GM12878 (cell line): Measurements from ENCODE around the gene NACA. TPM values are rescaled to one million over a fixed set of nuclear protein-coding genes. Genes with fewer than 3 reads are reported as not detected.

Experiments used
- ATAC-seq: fragments of 200-7000 bp; cut with Tn5 transposase; 3 replicates; pipeline ENCODE4 v1.9.1; 2020; ENCODE audit warnings: mild to moderate bottlenecking, moderate library complexity
- BruUV-seq: library from RNA; stranded (reverse); fragments of 400-500 nt; replicated peaks from 2 replicates; lab custom pipeline; 2021; lab: Mats Ljungman, UMichigan
- CTCF ChIA-PET: fragments of 300-600 bp; sonication (Branson Sonifier 250); formaldehyde crosslinking; extraction: SDS; loops from one replicate; lab custom pipeline; 2021; ENCODE audit warnings: inconsistent platforms; lab: Yijun Ruan, JAX
- POLR2A ChIA-PET: fragments of 350-600 bp; formaldehyde crosslinking; extraction: SDS; loops from one replicate; lab custom pipeline; 2021; ENCODE audit warnings: inconsistent platforms; lab: Charles Lee
- RAD21 ChIA-PET: fragments of 300-600 bp; sonication (Branson Sonifier 250); formaldehyde crosslinking; loops from one replicate; lab custom pipeline; 2023; ENCODE audit warnings: antibody characterized with exemption; ENCODE audit not compliant: unreplicated experiment; lab: Charles Lee
- SMC1A ChIA-PET: fragments of 300-600 bp; sonication (Branson Sonifier 250); formaldehyde crosslinking; loops from one replicate; lab custom pipeline; 2023; ENCODE audit not compliant: unreplicated experiment, uncharacterized antibody; lab: Charles Lee
- DNase-seq: peaks from one replicate; pipeline ENCODE4 v3.0.0-alpha.2; 2011; ENCODE audit warnings: low read depth, low spot score
- FAIRE-seq: peaks from 3 replicates; lab custom pipeline; 2011; peaks lifted over from hg19 to GRCh38; lab: Jason Lieb, UNC
- H2AFZ ChIP-seq: 2 replicates; pipeline ENCODE4 v1.6.0; 2011; ENCODE audit warnings: low read depth, low read length, control low read depth; ENCODE audit not compliant: control insufficient read depth
- H3K27ac ChIP-seq: 2 replicates; pipeline ENCODE4 v1.5.1; 2011; ENCODE audit warnings: control low read depth; ENCODE audit not compliant: control insufficient read depth, insufficient read depth
- H3K27me3 ChIP-seq, 2 experiments: replicated peaks in 1 of 2; 2 replicates each; pipeline versions ENCODE4 v1.6.0 to v1.6.1; 2011; ENCODE audit warnings: low read length in 1 of 2; ENCODE audit not compliant: control insufficient read depth in 2 of 2, insufficient read depth in 2 of 2
- H3K36me3 ChIP-seq, 2 experiments: 2 replicates each; pipeline ENCODE4 v1.5.1; 2011; ENCODE audit warnings: low read length in 1 of 2; ENCODE audit not compliant: control insufficient read depth in 2 of 2, insufficient read depth in 2 of 2
- H3K4me1 ChIP-seq: 2 replicates; pipeline ENCODE4 v1.6.1; 2011; ENCODE audit warnings: mild to moderate bottlenecking, low read length, moderate library complexity, mixed read lengths; ENCODE audit not compliant: control insufficient read depth, insufficient read depth
- H3K4me2 ChIP-seq: 2 replicates; pipeline ENCODE4 v1.6.0; 2011; ENCODE audit warnings: control low read depth; ENCODE audit not compliant: control insufficient read depth, insufficient read depth
- H3K4me3 ChIP-seq: fragments of 200-600 bp; sonication (generic); 2 replicates; pipeline ENCODE4 v1.5.1; 2016
- H3K79me2 ChIP-seq: 2 replicates; pipeline ENCODE4 v1.6.0; 2011; ENCODE audit warnings: low read length; ENCODE audit not compliant: control insufficient read depth, insufficient read depth
- H3K9ac ChIP-seq: 2 replicates; pipeline ENCODE4 v1.8.0; 2011; ENCODE audit warnings: low read length, control low read depth, mixed read lengths; ENCODE audit not compliant: control insufficient read depth, insufficient read depth
- H3K9me3 ChIP-seq: replicated peaks from 3 replicates; pipeline ENCODE4 v1.5.1; 2011; ENCODE audit warnings: mild to moderate bottlenecking, low read length; ENCODE audit not compliant: control insufficient read depth, insufficient read depth
- H4K20me1 ChIP-seq: 2 replicates; pipeline ENCODE4 v1.6.0; 2011; ENCODE audit not compliant: control insufficient read depth, insufficient read depth
- ATF2 ChIP-seq: IDR thresholded peaks from 2 replicates; pipeline ENCODE4 v1.6.1; 2012; ENCODE audit warnings: low read length, inconsistent platforms
- CREM ChIP-seq: IDR thresholded peaks from 2 replicates; pipeline ENCODE4 v1.6.1; 2014; ENCODE audit warnings: antibody characterized with exemption, low read depth
- HDGF ChIP-seq: fragments of 450-650 bp; IDR thresholded peaks from 2 replicates; pipeline ENCODE4 v1.6.1; 2016; ENCODE audit warnings: antibody characterized with exemption
- POLR2AphosphoS5 ChIP-seq: IDR thresholded peaks from 2 replicates; pipeline ENCODE4 v1.6.1; 2011; ENCODE audit warnings: mild to moderate bottlenecking, low read length, inconsistent platforms
- STAT3 ChIP-seq: IDR thresholded peaks from 2 replicates; pipeline ENCODE4 v1.6.1; 2011; ENCODE audit warnings: low read depth, low read length, improper control_type of control experiment
- TAF1 ChIP-seq: IDR thresholded peaks from 2 replicates; pipeline ENCODE4 v1.6.1; 2011; ENCODE audit warnings: mild to moderate bottlenecking, low read depth, low read length, borderline replicate concordance
- ZNF24 ChIP-seq: fragments of 450-650 bp; IDR thresholded peaks from 2 replicates; pipeline ENCODE4 v1.6.1; 2017; ENCODE audit warnings: antibody characterized with exemption, mild to moderate bottlenecking
- ZNF592 ChIP-seq: fragments of 450-650 bp; IDR thresholded peaks from 2 replicates; pipeline ENCODE4 v1.6.1; 2017; ENCODE audit warnings: mild to moderate bottlenecking, moderate library complexity
- WGBS: methylation state at CpG from one replicate; pipeline ENCODE4 v1.1.6; 2016; ENCODE audit warnings: low lambda C conversion rate; ENCODE audit not compliant: insufficient replicate concordance, insufficient coverage; ENCODE audit errors: missing lambda C conversion rate; 5-methylcytosine and 5-hydroxymethylcytosine counted together
- in situ Hi-C: fragments of 300-500 bp; cut with MboI; formaldehyde crosslinking; loops from 9 replicates; pipeline ENCODE4 v1.14.3; 2018; ENCODE audit warnings: mixed read lengths
- intact Hi-C: fragments of 100-400 bp; cut with micrococcal nuclease; formaldehyde crosslinking; loops from one replicate; pipeline ENCODE4 v1.14.2; 2022; ENCODE audit not compliant: unreplicated experiment
- polyA plus RNA-seq, 11 experiments: library from polyadenylated mRNA; depleted of rRNA in 4 of 11; unstranded in 6 of 11; stranded (reverse) in 5 of 11; fragments of >200 nt; fragmentation: Nextera tagmentation in 4 of 11; fragmentation: Illumina TruSeq in 1 of 11; extraction: Ambion mirVana in 4 of 11; extraction: Trizol in 1 of 11; gene quantifications; 1 replicate in 1 of 11; 2 replicates in 10 of 11; pipeline versions ENCODE4 v1.2.1 to v1.2.3, GENCODE V29; 2011 to 2016; ENCODE audit warnings: inconsistent platforms in 2 of 11, missing spikeins in 2 of 11, low read depth in 1 of 11
- total RNA-seq, 4 experiments: library from RNA; depleted of rRNA in 3 of 4; stranded (reverse); fragments of >200 nt in 3 of 4; fragmentation: Illumina TruSeq in 1 of 4; extraction: Trizol in 1 of 4; gene quantifications; 2 replicates each; pipeline versions ENCODE4 v1.2.1 to v1.2.3, GENCODE V29; 2013 to 2021

Gene NACA
- total and polyA plus RNA-seq, 10 of the 15 experiments (the other 5 are each of a cell fraction or from before 2014, with no cell fraction given), result 1,181 to 2,782 (median 1,905) TPM

- no peak for DNase-seq
- intact Hi-C loops, result no loop called here
- FAIRE-seq, result no peak
These were observed 53.5 kb downstream of the NACA start for GRCh38 chr12:56671608-56672007.

More at GRCh38 chr12:56671608-56672007, 53.5 kb downstream of the NACA start:
- BruUV-seq, result no TSS peak
- Histone ChIP-seq H3K27ac (no peak overlapping the region), H3K36me3 (peaks cover 10 to 43% of the 10 kb centered on the region in 2 experiments), H2AFZ (no peak overlapping the region), H3K4me3 (no peak overlapping the region), H3K79me2 (peaks cover 54% of the 10 kb centered on the region), H4K20me1 (no peaks in the 10 kb centered on the region), H3K9me3 (no peaks in the 10 kb centered on the region), H3K27me3 (no peaks in the 10 kb centered on the region), H3K4me2 (no peak overlapping the region), H3K4me1 (no peaks in the 10 kb centered on the region), H3K9ac (no peak overlapping the region)
- ChIA-PET RAD21 (no interaction called here), CTCF (no interaction called here), SMC1A (interaction anchor here (2.1 kb wide), 1 partner anchor 14 kb away, joined by 8 read pairs; no protein-coding TSS in a partner anchor), POLR2A (interaction anchor here (1.6 to 2.4 kb wide), 4 partner anchors 8 to 33 kb away, joined by 3 to 8 read pairs (median 4); no protein-coding TSS in a partner anchor)
- TF ChIP-seq ZNF24, result no peak
- TF ChIP-seq POLR2AphosphoS5, result no peak
- no peak for TF ChIP-seq ZNF592
- TF ChIP-seq HDGF, result no peak
- no peak for TF ChIP-seq CREM
- TF ChIP-seq STAT3, result no peak
- TF ChIP-seq TAF1, result no peak
- no peak for TF ChIP-seq ATF2
- WGBS, result 80% methylated on average over 2 of the region's 2 CpGs
- in situ Hi-C loops, result no loop called here
- ATAC-seq, result no peak
